Fibroblast of skin of left biceps (primary cell): Measurements from ENCODE around the gene BMAL2.

Source experiments
- DNase-seq, 2 experiments: peaks; one replicate each; pipeline ENCODE4 v3.0.0-alpha.2; 2013; ENCODE audit warnings: low read depth in 2 of 2

Gene BMAL2

GRCh38 chr12:27355979-27356378 lies 23.3 kb downstream of the BMAL2 start:
- DNase-seq = no peak

- no peak for DNase-seq
Measured at GRCh38 chr12:27359578-27360340, 27.1 kb downstream of the BMAL2 start.

- DNase-seq = peak; percentile 23 to 29
Measured at GRCh38 chr12:27361372-27361771, 28.7 kb downstream of the BMAL2 start.

- DNase-seq = no peak
Measured at GRCh38 chr12:27366621-27367020, 34.0 kb downstream of the BMAL2 start.

GRCh38 chr12:27367078-27367477 lies 34.4 kb downstream of the BMAL2 start:
- DNase-seq = no peak

GRCh38 chr12:27382171-27382795 lies 49.6 kb downstream of the BMAL2 start:
- DNase-seq = no peak
